ENCODE results near the gene CADPS.

Gene CADPS

GRCh38 chr3:62659660-62660059, 215.6 kb downstream of the CADPS start:
- TF ChIP-seq GATA3 (IDR thresholded peaks at IDR 0.05; ENCODE audit: low read depth, low read length) (no peak), GATA2 (IDR thresholded peaks at IDR 0.05; ENCODE audit: low read depth, low read length) (no peak)

GRCh38 chr3:62655691-62656063, 219.5 kb downstream of the CADPS start:
- TF ChIP-seq GATA2 (IDR thresholded peaks at IDR 0.05; ENCODE audit: low read depth, low read length) (no peak), GATA3 (IDR thresholded peaks at IDR 0.05; ENCODE audit: low read depth, low read length) (no peak)

- TF ChIP-seq GATA2 (IDR thresholded peaks at IDR 0.05; ENCODE audit: low read depth, low read length) (no peak), GATA3 (IDR thresholded peaks at IDR 0.05; ENCODE audit: low read depth, low read length) (no peak)
Observed at GRCh38 chr3:62655056-62655690, 220.0 kb downstream of the CADPS start.

GRCh38 chr3:62653796-62654195, 221.4 kb downstream of the CADPS start:
- no peak for TF ChIP-seq GATA3 (IDR thresholded peaks at IDR 0.05; ENCODE audit: low read depth, low read length)
- no peak for TF ChIP-seq GATA2 (IDR thresholded peaks at IDR 0.05; ENCODE audit: low read depth, low read length)

- no peak for TF ChIP-seq GATA3 (IDR thresholded peaks at IDR 0.05; ENCODE audit: low read depth, low read length)
- TF ChIP-seq GATA2 (IDR thresholded peaks at IDR 0.05; ENCODE audit: low read depth, low read length), result no peak
Observed at GRCh38 chr3:62647711-62648110, 227.5 kb downstream of the CADPS start.

GRCh38 chr3:62644493-62644892, 230.7 kb downstream of the CADPS start:
- no peak for TF ChIP-seq GATA2 (IDR thresholded peaks at IDR 0.05; ENCODE audit: low read depth, low read length)
- no peak for TF ChIP-seq GATA3 (IDR thresholded peaks at IDR 0.05; ENCODE audit: low read depth, low read length)

- no peak for TF ChIP-seq GATA3 (IDR thresholded peaks at IDR 0.05; ENCODE audit: low read depth, low read length)
- TF ChIP-seq GATA2 (IDR thresholded peaks at IDR 0.05; ENCODE audit: low read depth, low read length), result no peak
Observed at GRCh38 chr3:62638316-62638715, 236.9 kb downstream of the CADPS start.

- TF ChIP-seq GATA2 (IDR thresholded peaks at IDR 0.05; ENCODE audit: low read depth, low read length), result no peak
- TF ChIP-seq GATA3 (IDR thresholded peaks at IDR 0.05; ENCODE audit: low read depth, low read length), result no peak
Observed at GRCh38 chr3:62636235-62636826, 238.9 kb downstream of the CADPS start.

- no peak for TF ChIP-seq GATA3 (IDR thresholded peaks at IDR 0.05; ENCODE audit: low read depth, low read length)
- TF ChIP-seq GATA2 (IDR thresholded peaks at IDR 0.05; ENCODE audit: low read depth, low read length), result no peak
Observed at GRCh38 chr3:62632510-62633294, 242.5 kb downstream of the CADPS start.

- TF ChIP-seq GATA3 (IDR thresholded peaks at IDR 0.05; ENCODE audit: low read depth, low read length), result no peak
- no peak for TF ChIP-seq GATA2 (IDR thresholded peaks at IDR 0.05; ENCODE audit: low read depth, low read length)
Observed at GRCh38 chr3:62631488-62631887, 243.7 kb downstream of the CADPS start.

- TF ChIP-seq GATA2 (IDR thresholded peaks at IDR 0.05; ENCODE audit: low read depth, low read length) (no peak), GATA3 (IDR thresholded peaks at IDR 0.05; ENCODE audit: low read depth, low read length) (no peak)
Observed at GRCh38 chr3:62630664-62631063, 244.6 kb downstream of the CADPS start.

- TF ChIP-seq GATA2 (IDR thresholded peaks at IDR 0.05; ENCODE audit: low read depth, low read length), result no peak
- no peak for TF ChIP-seq GATA3 (IDR thresholded peaks at IDR 0.05; ENCODE audit: low read depth, low read length)
Observed at GRCh38 chr3:62625268-62625667, 249.9 kb downstream of the CADPS start.

GRCh38 chr3:62624185-62624584, 251.0 kb downstream of the CADPS start:
- TF ChIP-seq GATA3 (IDR thresholded peaks at IDR 0.05; ENCODE audit: low read depth, low read length), result no peak
- no peak for TF ChIP-seq GATA2 (IDR thresholded peaks at IDR 0.05; ENCODE audit: low read depth, low read length)

- TF ChIP-seq GATA2 (IDR thresholded peaks at IDR 0.05; ENCODE audit: low read depth, low read length), result peak; percentile 30; the same call in 1 of the 2 replicates
- TF ChIP-seq GATA3 (IDR thresholded peaks at IDR 0.05; ENCODE audit: low read depth, low read length), result no peak
Observed at GRCh38 chr3:62622553-62623174, 252.6 kb downstream of the CADPS start.

Data from SH-SY5Y (cell line).